Lung (tissue), 12 donors: ENCODE data around the gene CLK4. TPM values are rescaled to one million over a fixed set of nuclear protein-coding genes. Genes with fewer than 3 reads are reported as not detected.

Experiments
- ATAC-seq: fragments of 200-7000 bp; cut with Tn5 transposase; one replicate; pipeline ENCODE4 v1.9.1; 2020; ENCODE audit warnings: moderate number of reproducible peaks; ENCODE audit not compliant: insufficient read depth, low FRiP score
- DNase-seq, 3 donors: peaks; one replicate each; pipeline ENCODE4 v3.0.0-alpha.2; 2013 to 2017
- H3K27ac ChIP-seq, 2 donors: one replicate each; pipeline ENCODE4 v1.5.1; 2013; ENCODE audit warnings: mild to moderate bottlenecking in 2 of 2, moderate library complexity in 2 of 2, control low read depth in 1 of 2, inconsistent platforms in 1 of 2, low read depth in 1 of 2, low read length in 1 of 2
- H3K27me3 ChIP-seq, 3 donors: one replicate each; pipeline ENCODE4 v1.5.1; 2013; ENCODE audit warnings: low read length in 2 of 3; ENCODE audit not compliant: control insufficient read depth in 3 of 3, insufficient read depth in 3 of 3
- H3K36me3 ChIP-seq, 4 donors: one replicate each; pipeline ENCODE4 v1.5.1; 2013; ENCODE audit warnings: low read length in 4 of 4, mild to moderate bottlenecking in 1 of 4, moderate library complexity in 1 of 4; ENCODE audit not compliant: control insufficient read depth in 4 of 4, insufficient read depth in 4 of 4
- H3K4me1 ChIP-seq, 5 donors: one replicate each; pipeline ENCODE4 v1.5.1; 2013; ENCODE audit warnings: low read length in 5 of 5, mild to moderate bottlenecking in 2 of 5, moderate library complexity in 1 of 5; ENCODE audit not compliant: control insufficient read depth in 5 of 5, insufficient read depth in 5 of 5
- H3K4me3 ChIP-seq: one replicate; pipeline ENCODE4 v1.5.1; 2013; ENCODE audit warnings: mild to moderate bottlenecking, control low read depth, moderate library complexity
- H3K9ac ChIP-seq, 2 donors: one replicate each; pipeline ENCODE4 v1.5.1; 2013; ENCODE audit warnings: low read length in 2 of 2, control low read depth in 1 of 2; ENCODE audit not compliant: insufficient read depth in 1 of 2
- H3K9me3 ChIP-seq, 4 donors: one replicate each; pipeline ENCODE4 v1.5.1; 2013; ENCODE audit warnings: low read length in 3 of 4, mild to moderate bottlenecking in 1 of 4, moderate library complexity in 1 of 4; ENCODE audit not compliant: control insufficient read depth in 4 of 4, insufficient read depth in 3 of 4
- CTCF ChIP-seq: IDR thresholded peaks from 2 replicates; pipeline ENCODE4 v1.5.1; 2012; ENCODE audit warnings: mild to moderate bottlenecking; ENCODE audit errors: control extremely low read depth, extremely low read depth
- WGBS, 2 donors: extraction: QIAGEN DNeasy Blood & Tissue Kit; methylation state at CpG; one replicate each; pipeline ENCODE4 v1.1.7; 2013; 5-methylcytosine and 5-hydroxymethylcytosine counted together
- polyA plus RNA-seq, 2 donors: library from polyadenylated mRNA; stranded (reverse); fragments of 200-250 nt; gene quantifications; one replicate each; pipeline ENCODE4 v1.2.1, GENCODE V29; 2013
- total RNA-seq, 2 donors: library from RNA; depleted of rRNA in 1 of 2; stranded (reverse); fragments of >200 nt in 1 of 2; gene quantifications; one replicate each; pipeline ENCODE4 v1.2.1, GENCODE V29; 2014 to 2021
- donor health status: control.
- donor health status: control.
- donor health status: Bipolar disorder and iron deficiency.
- donor health status: healthy.
- donor health status: DM: yes; HTN: yes; CAD: no.

The CLK4 gene
- total and polyA plus RNA-seq, 4 donors: 12.6 to 85.7 (median 28.5) TPM

- H3K4me3 ChIP-seq: no peak overlapping the region
- no peak for DNase-seq
- no peak overlapping the region for H3K9ac ChIP-seq
- H3K27me3 ChIP-seq: no peaks in the 10 kb centered on the region
- H3K9me3 ChIP-seq: peaks cover 0 to 3% (median 0%) of the 10 kb centered on the region in 4 donors
- H3K4me1 ChIP-seq: no peaks in the 10 kb centered on the region
- H3K36me3 ChIP-seq: peaks cover 18 to 56% (median 25%) of the 10 kb centered on the region in 4 donors
- ATAC-seq: no peak
- 74 to 87% methylated on average over 3 of the region's 3 CpGs for WGBS, 2 donors
- no peak for TF ChIP-seq CTCF
- H3K27ac ChIP-seq: no peak overlapping the region
Measured at GRCh38 chr5:178605788-178606187, 21.1 kb downstream of the CLK4 start.

GRCh38 chr5:178602752-178603151, 24.1 kb downstream of the CLK4 start:
- Histone ChIP-seq H3K27ac (peak overlapping the region in 1 of 2 donors; percentile 21), H3K9me3 (peaks cover 0 to 6% (median 0%) of the 10 kb centered on the region in 4 donors), H3K4me1 (no peaks in the 10 kb centered on the region), H3K4me3 (no peak overlapping the region), H3K36me3 (peaks cover 15 to 50% (median 21%) of the 10 kb centered on the region in 4 donors), H3K27me3 (no peaks in the 10 kb centered on the region), H3K9ac (no peak overlapping the region)
- DNase-seq (no peak), ATAC-seq (no peak)
- TF ChIP-seq CTCF: no peak
- WGBS, 2 donors: 89 to 91% methylated on average over 2 of the region's 2 CpGs

DNA sequence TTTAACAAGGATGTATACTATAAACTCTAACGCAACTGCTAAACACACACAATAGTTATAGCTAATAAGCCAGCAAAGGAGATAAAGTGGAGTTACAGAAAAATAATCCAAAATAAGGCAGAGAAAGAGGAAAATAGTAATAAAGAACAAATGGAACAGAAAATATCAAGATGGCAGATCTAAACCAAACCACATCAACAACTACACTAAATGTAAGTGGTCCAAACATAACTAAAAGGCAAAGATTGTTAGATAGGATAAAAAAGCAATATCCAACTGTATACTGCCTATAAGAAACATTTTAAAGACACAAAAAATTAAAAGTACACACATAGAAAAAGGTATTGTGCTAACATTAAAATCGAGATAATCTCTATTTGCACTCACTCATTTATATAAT, 31.1 kb downstream of the CLK4 start:
- Histone ChIP-seq H3K9me3 (peaks cover 0 to 7% (median 3%) of the 10 kb centered on the region in 4 donors), H3K27me3 (no peaks in the 10 kb centered on the region), H3K9ac (no peak overlapping the region), H3K27ac (no peak overlapping the region), H3K4me1 (peaks cover 0 to 2% (median 0%) of the 10 kb centered on the region in 5 donors), H3K4me3 (no peak overlapping the region), H3K36me3 (peaks cover 4 to 17% (median 11%) of the 10 kb centered on the region in 4 donors)
- no peak for TF ChIP-seq CTCF
- DNase-seq (no peak), ATAC-seq (no peak)
- WGBS, 2 donors: 96 to 98% methylated on average over 2 of the region's 2 CpGs

GRCh38 chr5:178595150-178595549, 31.7 kb downstream of the CLK4 start:
- peaks cover 0 to 4% (median 1%) of the 10 kb centered on the region in 5 donors for H3K4me1 ChIP-seq
- H3K9ac ChIP-seq: no peak overlapping the region
- TF ChIP-seq CTCF: no peak
- no peak for DNase-seq
- H3K9me3 ChIP-seq: peaks cover 0 to 7% (median 3%) of the 10 kb centered on the region in 4 donors
- H3K27me3 ChIP-seq: no peaks in the 10 kb centered on the region
- no peak for ATAC-seq
- no peak overlapping the region for H3K4me3 ChIP-seq
- no peak overlapping the region for H3K27ac ChIP-seq
- peaks cover 4 to 17% (median 9%) of the 10 kb centered on the region in 4 donors for H3K36me3 ChIP-seq
